HepG2 (cell line): ENCODE results near the gene DLG4. TPM values are rescaled to one million over a fixed set of nuclear protein-coding genes. Genes with fewer than 3 reads are reported as not detected.

ENCODE experiments used
- ATAC-seq: fragments of 200-7000 bp; cut with Tn5 transposase; 3 replicates; pipeline ENCODE4 v1.9.1; 2020; ENCODE audit warnings: mild to moderate bottlenecking, moderate library complexity
- BruUV-seq: library from RNA; stranded (reverse); fragments of 400-500 nt; replicated peaks from 2 replicates; lab custom pipeline; 2021; lab: Mats Ljungman, UMichigan
- CTCF ChIA-PET: fragments of 300-600 bp; formaldehyde crosslinking; extraction: SDS; loops from one replicate; lab custom pipeline; 2021; ENCODE audit warnings: low total read pairs, inconsistent platforms, low intra/inter-chr PET ratio; lab: Yijun Ruan, JAX
- POLR2A ChIA-PET: fragments of 350-600 bp; sonication (Branson Sonifier 250); formaldehyde crosslinking; loops from one replicate; lab custom pipeline; 2020; ENCODE audit warnings: antibody characterized with exemption, inconsistent platforms; lab: Yijun Ruan, JAX
- DNase-seq: peaks from one replicate; pipeline ENCODE4 v3.0.0-alpha.2; 2015; ENCODE audit warnings: low spot score
- FAIRE-seq: peaks from 3 replicates; lab custom pipeline; 2011; peaks lifted over from hg19 to GRCh38; lab: Jason Lieb, UNC
- H2AFZ ChIP-seq: one replicate; pipeline ENCODE4 v1.6.1; 2011; ENCODE audit warnings: low read length, inconsistent platforms
- H3K27ac ChIP-seq: fragments of 300-600 bp; 3 replicates; pipeline ENCODE4 v1.8.0; 2011; ENCODE audit warnings: mixed run types, mild to moderate bottlenecking, mixed read lengths, low read length, inconsistent platforms; ENCODE audit not compliant: insufficient read depth; ENCODE audit errors: extremely low read length
- H3K27me3 ChIP-seq, 2 experiments: fragments of 200-600 bp in 1 of 2; 2 replicates in 1 of 2; 3 replicates in 1 of 2; pipeline versions ENCODE4 v1.6.0 to v1.8.0; 2011; ENCODE audit warnings: low read length in 2 of 2, mild to moderate bottlenecking in 2 of 2, moderate library complexity in 2 of 2, inconsistent platforms in 1 of 2; ENCODE audit not compliant: insufficient read depth in 2 of 2, control insufficient read depth in 1 of 2
- H3K36me3 ChIP-seq, 2 experiments: fragments of 200-600 bp in 1 of 2; replicated peaks in 1 of 2; 2 replicates in 1 of 2; 3 replicates in 1 of 2; pipeline versions ENCODE4 v1.5.1 to v1.8.0; 2011; ENCODE audit warnings: low read length in 2 of 2, inconsistent platforms in 1 of 2; ENCODE audit not compliant: insufficient read depth in 2 of 2, control insufficient read depth in 1 of 2
- H3K4me1 ChIP-seq: 2 replicates; pipeline ENCODE4 v1.5.1; 2012; ENCODE audit warnings: low read length, inconsistent platforms; ENCODE audit not compliant: insufficient read depth
- H3K4me2 ChIP-seq: 2 replicates; pipeline ENCODE4 v1.6.0; 2011; ENCODE audit warnings: low read depth, low read length, inconsistent platforms
- H3K4me3 ChIP-seq, 3 experiments: fragments of 200-600 bp in 1 of 3; sonication (generic), shearing (Covaris generic) in 1 of 3; replicated peaks in 1 of 3; 2 replicates each; pipeline ENCODE4 v1.5.1; 2011 to 2016; ENCODE audit warnings: low read length in 3 of 3, inconsistent platforms in 2 of 3, low read depth in 2 of 3, mild to moderate bottlenecking in 2 of 3, control low read depth in 1 of 3, mixed read lengths in 1 of 3; ENCODE audit not compliant: insufficient read depth in 1 of 3
- H3K79me2 ChIP-seq: one replicate; pipeline ENCODE4 v1.6.1; 2011; ENCODE audit warnings: low read length, inconsistent platforms; ENCODE audit not compliant: insufficient read depth
- H3K9ac ChIP-seq: 2 replicates; pipeline ENCODE4 v1.6.0; 2011; ENCODE audit warnings: mild to moderate bottlenecking, low read depth, low read length, inconsistent platforms; ENCODE audit not compliant: insufficient read depth
- H3K9me3 ChIP-seq: 2 replicates; pipeline ENCODE4 v1.5.1; 2012; ENCODE audit warnings: mild to moderate bottlenecking, low read length
- H4K20me1 ChIP-seq: 2 replicates; pipeline ENCODE4 v1.6.0; 2011; ENCODE audit warnings: inconsistent platforms, mild to moderate bottlenecking, low read length, moderate library complexity; ENCODE audit not compliant: insufficient read depth
- EED ChIP-seq: sonication (generic); formaldehyde crosslinking; IDR thresholded peaks from 2 replicates; pipeline ENCODE4 v1.5.0; 2020; ENCODE audit warnings: mild to moderate bottlenecking, missing genetic modification reagents
- ERF ChIP-seq: IDR thresholded peaks from 2 replicates; pipeline ENCODE4 v1.6.1; 2018; ENCODE audit warnings: missing biosample characterization, missing genetic modification reagents
- HNRNPLL ChIP-seq: fragments of 200-400 bp; formaldehyde crosslinking; IDR thresholded peaks from 2 replicates; pipeline ENCODE4 v1.6.1; 2017; ENCODE audit warnings: mild to moderate bottlenecking, low read depth, low read length; ENCODE audit not compliant: poor library complexity, severe bottlenecking
- LCORL ChIP-seq, 2 experiments: fragments of 450-650 bp in 1 of 2; sonication (generic) in 1 of 2; formaldehyde crosslinking in 1 of 2; IDR thresholded peaks; 2 replicates each; pipeline versions ENCODE4 v1.5.0 to v1.6.1; 2017 to 2020; ENCODE audit warnings: antibody characterized with exemption in 1 of 2, missing genetic modification reagents in 1 of 2
- RBAK ChIP-seq: sonication (generic); formaldehyde crosslinking; IDR thresholded peaks from 2 replicates; pipeline ENCODE4 v1.5.1; 2020; ENCODE audit warnings: mild to moderate bottlenecking, missing genetic modification reagents
- RBFOX2 ChIP-seq: fragments of 200-400 bp; formaldehyde crosslinking; IDR thresholded peaks from 2 replicates; pipeline ENCODE4 v1.6.1; 2017; ENCODE audit warnings: low read depth, mild to moderate bottlenecking, low read length
- SIN3A ChIP-seq: IDR thresholded peaks from 2 replicates; pipeline ENCODE4 v1.6.1; 2011; ENCODE audit warnings: low read depth, mild to moderate bottlenecking, control low read depth, low read length, borderline replicate concordance
- SP2 ChIP-seq: sonication (generic); formaldehyde crosslinking; IDR thresholded peaks from 2 replicates; pipeline ENCODE4 v1.5.1; 2020; ENCODE audit warnings: mild to moderate bottlenecking, missing genetic modification reagents
- ZFP82 ChIP-seq: sonication (generic); formaldehyde crosslinking; IDR thresholded peaks from 2 replicates; pipeline ENCODE4 v1.5.1; 2020; ENCODE audit warnings: mild to moderate bottlenecking, missing genetic modification reagents, borderline replicate concordance
- ZNF253 ChIP-seq: sonication (generic); formaldehyde crosslinking; IDR thresholded peaks from 2 replicates; pipeline ENCODE4 v1.8.0; 2022; ENCODE audit warnings: mild to moderate bottlenecking, missing genetic modification reagents, borderline replicate concordance
- ZNF343 ChIP-seq: sonication (generic); formaldehyde crosslinking; IDR thresholded peaks from 2 replicates; pipeline ENCODE4 v1.4.0; 2020; ENCODE audit warnings: mild to moderate bottlenecking, missing genetic modification reagents
- ZNF432 ChIP-seq: sonication (generic); formaldehyde crosslinking; IDR thresholded peaks from 2 replicates; pipeline ENCODE4 v1.5.0; 2020; ENCODE audit warnings: missing genetic modification reagents, mild to moderate bottlenecking, borderline replicate concordance
- WGBS: methylation state at CpG from one replicate; pipeline ENCODE4 v1.1.6; 2017; ENCODE audit warnings: low lambda C conversion rate; 5-methylcytosine and 5-hydroxymethylcytosine counted together
- in situ Hi-C: cut with HindIII; loops from 2 replicates; pipeline ENCODE4 v1.10.0; 2017; ENCODE audit warnings: low pct_unique_long_range_greater_than_20kb; ENCODE audit not compliant: extremely low pct_ligation_motif_present
- intact Hi-C: fragments of 100-400 bp; cut with micrococcal nuclease; formaldehyde crosslinking; loops from one replicate; pipeline ENCODE4 v1.10.0; 2022; ENCODE audit not compliant: unreplicated experiment
- polyA plus RNA-seq, 8 experiments: library from polyadenylated mRNA; depleted of rRNA in 3 of 8; stranded (reverse) in 7 of 8; unstranded in 1 of 8; fragments of >200 nt; fragmentation: Illumina TruSeq in 4 of 8; extraction: Trizol in 4 of 8; gene quantifications; 2 replicates each; pipeline versions ENCODE4 v1.2.1 to v1.2.3, GENCODE V29; 2011 to 2016; ENCODE audit warnings: low read depth in 4 of 8, missing spikeins in 1 of 8, mixed read lengths in 1 of 8; ENCODE audit not compliant: insufficient read depth in 1 of 8
- total RNA-seq, 5 experiments: library from RNA; depleted of rRNA; stranded (reverse); fragments of >200 nt; fragmentation: Illumina TruSeq; extraction: Trizol; gene quantifications; 2 replicates each; pipeline ENCODE4 v1.2.3, GENCODE V29; 2016; ENCODE audit warnings: low read depth in 1 of 5
- TF ChIP-seq, protein P1 (sequence below): sonication (generic); formaldehyde crosslinking; conservative IDR thresholded peaks from 2 replicates; pipeline ENCODE4 v1.8.1; 2023; ENCODE audit warnings: missing genetic modification reagents
- TF ChIP-seq, protein P2 (sequence below): sonication (generic); formaldehyde crosslinking; IDR thresholded peaks from 2 replicates; pipeline ENCODE4 v1.9.0; 2021; ENCODE audit warnings: missing genetic modification reagents, borderline replicate concordance
- TF ChIP-seq, protein P3 (sequence below): sonication (generic); formaldehyde crosslinking; IDR thresholded peaks from 2 replicates; pipeline ENCODE4 v1.4.0; 2020; ENCODE audit warnings: mild to moderate bottlenecking, missing genetic modification reagents

Gene DLG4
- total and polyA plus RNA-seq, 2 of the 13 experiments (the other 11 are each of a cell fraction or from before 2014, with no cell fraction given), result 0.71 to 4.3 TPM

DNA sequence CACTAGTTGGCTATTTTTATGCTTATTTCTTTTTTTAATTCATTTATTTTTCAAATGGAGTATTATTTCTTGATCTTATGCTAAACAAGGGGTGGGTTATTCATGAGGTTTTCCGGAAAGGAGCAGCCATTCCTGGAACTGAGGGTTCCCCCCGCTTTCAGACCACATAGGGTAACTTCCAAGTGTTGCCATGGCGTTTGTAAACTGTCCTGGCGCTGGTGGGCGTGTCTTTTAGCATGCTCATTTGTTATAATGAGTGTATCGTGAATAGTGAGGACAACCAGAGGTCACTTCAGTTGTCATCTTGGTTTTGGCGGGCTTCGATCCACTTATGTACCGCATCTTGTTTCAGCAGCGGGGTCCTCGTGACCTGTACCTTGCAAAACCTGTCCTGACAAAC lies 75.4 kb downstream of the DLG4 start:
- Histone ChIP-seq H3K27me3 (no peaks in the 10 kb centered on the region; a peak in 1 of 5 replicates), H3K9me3 (no peaks in the 10 kb centered on the region), H2AFZ (no peak overlapping the region), H3K79me2 (no peaks in the 10 kb centered on the region), H3K27ac (no peak overlapping the region), H3K4me1 (peaks cover 33% of the 10 kb centered on the region), H4K20me1 (no peaks in the 10 kb centered on the region), H3K36me3 (no peaks in the 10 kb centered on the region), H3K4me3 (no peak overlapping the region), H3K4me2 (no peak overlapping the region), H3K9ac (no peak overlapping the region)
- POLR2A ChIA-PET, result interaction anchor here (1.3 kb wide), 1 partner anchor 21 kb away, joined by 3 read pairs; no protein-coding TSS in a partner anchor
- 94% methylated on average over 11 of the region's 11 CpGs for WGBS
- CTCF ChIA-PET, result no interaction called here
- ATAC-seq, result no peak
- intact Hi-C loops, result no loop called here
- in situ Hi-C loops, result no loop called here
- no peak for TF ChIP-seq ZNF343 (CRISPR knock-in tag)
- no peak for TF ChIP-seq RBFOX2
- TF ChIP-seq SP2, result no peak
- FAIRE-seq, result no peak
- no peak for DNase-seq
- no TSS peak for BruUV-seq

DNA sequence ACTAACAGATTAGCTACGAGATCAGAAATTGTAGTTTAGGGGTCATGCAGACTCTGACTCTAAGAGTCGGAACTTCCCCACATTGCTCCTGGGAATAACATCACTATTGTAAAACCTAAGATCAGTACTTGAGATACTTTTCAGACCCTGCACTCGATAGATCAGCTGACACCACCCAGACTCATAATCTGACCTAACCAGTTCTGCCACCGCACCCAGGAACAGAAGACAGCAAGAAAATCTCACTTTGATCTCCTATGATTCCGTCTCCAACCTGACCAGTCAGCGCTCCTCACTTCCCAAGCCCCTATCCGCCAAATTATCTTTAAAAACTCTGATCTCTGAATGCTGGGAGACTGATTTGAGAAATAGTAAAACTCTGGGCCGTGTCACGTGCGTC lies 77.8 kb downstream of the DLG4 start:
- intact Hi-C loops (no loop called here), in situ Hi-C loops (no loop called here)
- BruUV-seq, result no TSS peak
- no peaks in the 10 kb centered on the region; a peak in 1 of 5 replicates for H3K27me3 ChIP-seq
- H3K9me3 ChIP-seq, result no peaks in the 10 kb centered on the region
- no peak overlapping the region for H2AFZ ChIP-seq
- no peaks in the 10 kb centered on the region for H3K36me3 ChIP-seq
- POLR2A ChIA-PET, result interaction anchor here (1.4 to 1.5 kb wide), 2 partner anchors 28 to 95 kb away, joined by 4 to 5 read pairs; partner anchors contain the start of gene ASGR2
- no peak overlapping the region for H3K4me3 ChIP-seq
- H4K20me1 ChIP-seq, result no peaks in the 10 kb centered on the region
- H3K9ac ChIP-seq, result no peak overlapping the region
- no peak overlapping the region for H3K4me2 ChIP-seq
- H3K27ac ChIP-seq, result no peak overlapping the region
- DNase-seq (no peak), ATAC-seq (no peak), FAIRE-seq (no peak)
- 75% methylated on average over 10 of the region's 10 CpGs for WGBS
- H3K79me2 ChIP-seq, result no peaks in the 10 kb centered on the region
- CTCF ChIA-PET, result no interaction called here
- peaks cover 40% of the 10 kb centered on the region for H3K4me1 ChIP-seq
- no peak for TF ChIP-seq SIN3A
- no peak for TF ChIP-seq ZNF253 (CRISPR knock-in tag)
- no peak for TF ChIP-seq ERF (CRISPR knock-in tag)
- no peak for TF ChIP-seq ZFP82
- no peak for TF ChIP-seq ZNF432 (CRISPR knock-in tag)
- no peak for TF ChIP-seq RBAK (CRISPR knock-in tag)
- TF ChIP-seq, protein P1, sequence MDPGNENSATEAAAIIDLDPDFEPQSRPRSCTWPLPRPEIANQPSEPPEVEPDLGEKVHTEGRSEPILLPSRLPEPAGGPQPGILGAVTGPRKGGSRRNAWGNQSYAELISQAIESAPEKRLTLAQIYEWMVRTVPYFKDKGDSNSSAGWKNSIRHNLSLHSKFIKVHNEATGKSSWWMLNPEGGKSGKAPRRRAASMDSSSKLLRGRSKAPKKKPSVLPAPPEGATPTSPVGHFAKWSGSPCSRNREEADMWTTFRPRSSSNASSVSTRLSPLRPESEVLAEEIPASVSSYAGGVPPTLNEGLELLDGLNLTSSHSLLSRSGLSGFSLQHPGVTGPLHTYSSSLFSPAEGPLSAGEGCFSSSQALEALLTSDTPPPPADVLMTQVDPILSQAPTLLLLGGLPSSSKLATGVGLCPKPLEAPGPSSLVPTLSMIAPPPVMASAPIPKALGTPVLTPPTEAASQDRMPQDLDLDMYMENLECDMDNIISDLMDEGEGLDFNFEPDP (CRISPR knock-in tag), result no peak
- TF ChIP-seq HNRNPLL, result no peak
- TF ChIP-seq, protein P2, sequence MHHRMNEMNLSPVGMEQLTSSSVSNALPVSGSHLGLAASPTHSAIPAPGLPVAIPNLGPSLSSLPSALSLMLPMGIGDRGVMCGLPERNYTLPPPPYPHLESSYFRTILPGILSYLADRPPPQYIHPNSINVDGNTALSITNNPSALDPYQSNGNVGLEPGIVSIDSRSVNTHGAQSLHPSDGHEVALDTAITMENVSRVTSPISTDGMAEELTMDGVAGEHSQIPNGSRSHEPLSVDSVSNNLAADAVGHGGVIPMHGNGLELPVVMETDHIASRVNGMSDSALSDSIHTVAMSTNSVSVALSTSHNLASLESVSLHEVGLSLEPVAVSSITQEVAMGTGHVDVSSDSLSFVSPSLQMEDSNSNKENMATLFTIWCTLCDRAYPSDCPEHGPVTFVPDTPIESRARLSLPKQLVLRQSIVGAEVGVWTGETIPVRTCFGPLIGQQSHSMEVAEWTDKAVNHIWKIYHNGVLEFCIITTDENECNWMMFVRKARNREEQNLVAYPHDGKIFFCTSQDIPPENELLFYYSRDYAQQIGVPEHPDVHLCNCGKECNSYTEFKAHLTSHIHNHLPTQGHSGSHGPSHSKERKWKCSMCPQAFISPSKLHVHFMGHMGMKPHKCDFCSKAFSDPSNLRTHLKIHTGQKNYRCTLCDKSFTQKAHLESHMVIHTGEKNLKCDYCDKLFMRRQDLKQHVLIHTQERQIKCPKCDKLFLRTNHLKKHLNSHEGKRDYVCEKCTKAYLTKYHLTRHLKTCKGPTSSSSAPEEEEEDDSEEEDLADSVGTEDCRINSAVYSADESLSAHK (CRISPR knock-in tag), result no peak
- no peak for TF ChIP-seq LCORL (IDR thresholded peaks at IDR 0.05)
- no peak for TF ChIP-seq LCORL (CRISPR knock-in tag; IDR thresholded peaks at IDR 0.05)
- no peak for TF ChIP-seq EED
- TF ChIP-seq, protein P3, sequence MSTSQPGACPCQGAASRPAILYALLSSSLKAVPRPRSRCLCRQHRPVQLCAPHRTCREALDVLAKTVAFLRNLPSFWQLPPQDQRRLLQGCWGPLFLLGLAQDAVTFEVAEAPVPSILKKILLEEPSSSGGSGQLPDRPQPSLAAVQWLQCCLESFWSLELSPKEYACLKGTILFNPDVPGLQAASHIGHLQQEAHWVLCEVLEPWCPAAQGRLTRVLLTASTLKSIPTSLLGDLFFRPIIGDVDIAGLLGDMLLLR (CRISPR knock-in tag), result no peak
